GM19099 (cell line): ENCODE data around the gene WASF2.

Experiments
- POLR2A ChIP-seq: IDR thresholded peaks from 3 replicates; pipeline ENCODE4 v1.6.1; 2011; ENCODE audit warnings: low read depth; ENCODE audit not compliant: insufficient read length; ENCODE audit errors: extremely low read depth

Gene WASF2

DNA sequence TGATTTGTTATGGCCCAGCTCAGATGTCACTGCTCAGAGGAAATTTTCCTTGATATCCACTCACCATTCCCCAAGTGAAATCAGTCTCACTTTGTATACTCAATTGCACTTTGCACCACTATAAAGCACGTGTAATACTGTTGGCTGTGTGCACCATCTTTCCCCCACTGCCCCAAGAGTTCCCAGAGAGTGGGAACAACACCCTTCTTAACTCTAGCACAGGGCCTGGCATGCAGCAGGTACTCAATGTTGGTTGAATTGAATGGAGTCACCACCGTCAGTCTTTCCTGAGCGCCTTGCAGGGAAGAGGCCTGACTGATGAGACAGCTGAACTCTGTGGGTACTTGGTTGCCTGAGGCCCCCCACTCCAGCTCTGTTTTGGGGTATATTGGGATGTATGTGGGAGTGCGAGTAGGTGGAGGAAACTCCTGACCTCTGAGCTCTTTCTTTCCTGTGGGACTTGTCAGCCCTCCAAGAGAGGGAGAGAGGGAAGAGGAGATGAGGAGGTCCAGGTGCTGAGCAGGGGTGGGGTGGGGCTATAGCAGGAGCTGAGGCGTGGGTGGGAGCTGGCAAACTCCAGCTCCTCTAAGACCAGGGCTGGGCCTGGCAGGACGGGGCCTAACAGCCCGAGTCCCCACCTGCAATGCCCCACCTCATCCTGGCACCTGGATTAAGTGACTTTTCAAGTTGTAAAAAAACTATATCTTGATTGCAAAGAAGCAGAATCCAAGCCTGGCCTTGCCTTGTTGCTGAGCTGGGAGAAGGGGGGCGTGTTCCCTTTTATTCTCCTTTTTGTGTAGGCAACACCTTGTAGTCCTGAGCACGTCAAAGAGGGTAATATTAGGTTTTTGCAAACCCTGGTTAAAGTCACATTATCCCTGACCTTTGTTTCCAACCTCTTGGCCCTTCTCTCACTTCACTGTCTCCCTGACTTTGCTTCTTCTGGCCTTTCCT is 19.4 kb upstream of the WASF2 start:
- TF ChIP-seq POLR2A, result no peak

- no peak for TF ChIP-seq POLR2A
These were observed 18.1 kb upstream of the WASF2 start for GRCh38 chr1:27507960-27508665.

- TF ChIP-seq POLR2A, result no peak
These were observed 16.7 kb upstream of the WASF2 start for GRCh38 chr1:27506703-27507102.

DNA sequence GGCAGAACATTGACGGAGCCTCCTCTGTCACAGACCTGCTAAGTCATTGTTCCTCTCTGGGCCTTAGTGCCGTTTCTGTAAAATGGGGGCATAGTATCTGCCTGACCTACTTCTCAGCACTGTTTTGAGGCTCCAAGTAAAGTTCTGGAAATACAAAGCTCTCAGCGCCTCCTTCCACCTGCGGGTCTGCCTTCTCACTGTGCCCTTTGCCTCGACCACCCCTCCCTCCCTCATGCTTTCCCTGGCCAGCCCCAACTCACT is 15.4 kb upstream of the WASF2 start:
- no peak for TF ChIP-seq POLR2A

- no peak for TF ChIP-seq POLR2A
These were observed 14.8 kb upstream of the WASF2 start for GRCh38 chr1:27504588-27505419.

DNA sequence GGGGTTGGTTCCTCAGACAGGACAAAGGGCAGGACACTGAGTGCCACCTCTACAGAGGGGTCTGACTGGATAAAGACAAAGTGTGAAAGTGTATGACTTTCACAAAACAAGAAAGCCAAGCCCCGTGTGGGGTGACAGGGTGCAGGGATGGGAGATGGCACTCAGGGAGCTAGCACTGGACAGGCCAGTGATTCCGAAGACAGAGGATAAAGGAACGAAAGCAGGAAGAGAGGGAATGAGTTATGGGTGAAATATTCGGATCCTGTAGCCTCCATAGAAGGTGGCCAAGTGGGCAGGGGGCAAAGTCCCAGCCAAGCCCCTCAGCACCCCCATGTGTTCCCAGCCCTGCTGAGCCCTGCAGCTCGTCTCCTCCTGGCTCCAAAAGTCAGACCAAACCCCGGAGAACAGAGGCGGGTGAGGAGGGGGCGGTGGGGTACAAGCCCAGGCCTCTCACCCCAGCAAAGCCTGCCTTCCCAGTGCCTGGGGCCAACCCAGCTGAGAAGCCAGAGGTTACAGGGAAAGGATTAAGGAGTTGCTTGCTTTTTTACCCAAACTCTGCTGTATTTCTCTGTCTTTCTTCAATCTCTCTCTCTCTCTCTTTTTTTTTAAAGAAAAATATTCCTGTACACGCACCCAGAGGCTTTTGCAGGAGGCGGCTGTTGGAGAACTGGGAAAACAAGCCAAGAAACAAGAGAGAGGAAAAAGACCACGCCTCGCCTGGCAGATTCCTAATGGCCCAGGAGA is 14.0 kb upstream of the WASF2 start:
- TF ChIP-seq POLR2A, result no peak

DNA sequence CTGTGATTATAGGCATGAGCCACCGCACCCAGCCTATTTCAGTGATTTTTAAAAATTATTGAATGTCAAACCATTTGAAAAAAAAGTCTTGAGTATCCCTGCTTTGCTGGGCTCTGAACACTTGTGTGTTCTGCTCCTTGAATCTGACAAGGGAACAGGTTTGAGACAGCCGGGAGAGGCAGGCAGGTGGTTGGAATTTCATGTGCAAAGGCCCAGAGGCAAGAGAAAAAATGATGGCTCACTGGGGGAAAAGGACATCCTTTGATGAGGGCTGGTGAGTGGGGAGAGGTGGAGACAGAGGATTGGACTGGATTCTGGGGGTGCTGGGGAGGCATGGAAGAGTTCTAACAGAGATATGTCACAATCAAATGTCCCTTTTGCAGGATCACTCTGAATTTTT is 13.1 kb upstream of the WASF2 start:
- no peak for TF ChIP-seq POLR2A

- TF ChIP-seq POLR2A, result no peak
These were observed 9.2 kb upstream of the WASF2 start for GRCh38 chr1:27499142-27499541.

- TF ChIP-seq POLR2A, result no peak
These were observed 6.7 kb upstream of the WASF2 start for GRCh38 chr1:27496604-27497155.

DNA sequence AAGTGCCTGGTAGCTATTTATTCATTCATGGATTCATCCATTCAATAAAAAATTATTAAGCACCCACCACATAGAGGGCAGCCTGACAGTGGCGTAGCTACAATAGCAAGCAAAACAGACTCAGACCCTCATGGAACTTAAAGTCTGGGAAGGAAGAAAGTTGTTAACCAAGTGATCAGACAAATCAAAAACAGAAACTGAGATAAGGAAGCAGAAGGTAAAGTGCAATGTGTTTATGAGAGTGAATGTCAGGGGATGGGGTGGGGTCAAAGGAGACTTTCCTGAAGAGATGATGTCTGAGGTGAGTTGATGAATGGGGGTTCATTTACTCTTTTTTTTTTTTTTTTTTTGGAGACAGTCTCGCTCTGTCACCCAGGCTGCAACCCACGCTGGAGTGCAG is 2.8 kb upstream of the WASF2 start:
- TF ChIP-seq POLR2A, result no peak

DNA sequence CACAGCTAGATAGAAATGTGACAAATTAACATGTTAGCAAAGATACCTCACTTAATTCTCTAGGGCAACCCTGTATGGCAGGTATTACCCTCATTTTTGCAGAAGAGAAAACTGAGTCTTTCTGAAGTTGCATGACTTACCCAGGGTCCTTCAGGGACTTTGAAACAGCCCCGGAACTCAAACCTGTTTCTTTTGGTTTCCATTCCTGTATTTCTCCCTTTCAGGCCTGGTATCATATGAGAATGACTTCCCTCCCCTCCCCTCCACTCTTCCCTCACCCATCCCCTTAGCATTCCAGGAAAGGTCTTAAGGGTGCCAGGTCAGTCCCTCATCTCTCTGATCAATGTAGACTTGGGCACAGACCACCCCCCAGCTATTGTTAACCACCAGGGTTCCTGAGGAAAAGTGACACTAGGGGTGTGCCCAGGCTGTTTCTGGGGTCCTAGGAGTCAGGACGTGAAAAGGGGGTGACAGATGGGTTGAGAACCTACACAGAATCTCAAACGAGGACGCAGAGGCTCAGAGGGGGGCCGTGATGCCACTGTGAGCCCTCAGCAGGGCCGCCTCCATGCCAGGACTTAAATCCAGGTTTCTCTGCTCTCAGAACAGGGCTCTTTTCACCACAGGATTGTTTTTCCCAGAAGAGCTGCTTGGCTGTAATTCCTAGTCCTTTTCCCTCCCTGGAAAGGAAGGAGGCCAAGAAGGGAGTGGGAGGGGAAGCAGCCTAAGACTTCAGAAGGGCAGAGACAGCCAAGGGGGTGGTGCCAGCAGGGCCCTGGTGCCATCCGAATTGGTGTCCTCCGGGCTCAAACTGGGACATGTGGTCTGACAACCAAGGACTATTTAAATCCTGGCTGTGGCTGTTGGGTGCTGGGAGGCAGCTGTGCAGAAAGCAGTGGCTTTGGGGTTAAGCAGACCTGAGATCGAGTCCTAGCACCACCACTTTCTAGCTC is 2.1 kb upstream of the WASF2 start:
- no peak for TF ChIP-seq POLR2A

DNA sequence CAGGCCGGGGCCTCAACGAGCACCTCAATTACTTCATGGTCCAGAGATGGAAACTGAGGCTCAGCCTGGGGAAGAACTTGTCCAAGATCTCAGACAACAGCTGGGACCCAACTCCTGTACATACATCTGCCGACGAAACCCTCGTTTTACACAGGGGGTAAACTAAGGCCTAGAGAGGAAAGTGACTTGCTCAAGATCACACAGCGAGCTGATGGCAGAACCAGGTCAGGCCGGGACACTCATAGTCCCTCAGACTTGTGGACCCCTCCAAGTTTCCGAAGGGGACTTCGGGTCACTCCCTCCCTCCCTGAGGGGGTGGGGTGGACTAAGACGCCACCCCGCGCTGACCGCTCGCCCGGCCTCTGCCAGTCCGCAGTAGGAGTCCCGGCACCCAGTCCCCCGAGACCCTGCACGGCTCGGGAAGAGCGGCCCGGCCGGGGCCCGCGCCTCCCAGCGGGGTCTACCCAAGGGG is 430 bp downstream of the WASF2 start:
- TF ChIP-seq POLR2A, result no peak
